Measurements from ENCODE around the gene ASXL2. TPM values are rescaled to one million over a fixed set of nuclear protein-coding genes. Genes with fewer than 3 reads are reported as not detected.

The ASXL2 gene
- polyA plus RNA-seq, 3 donors = 3.6 to 13.4 (median 7.1) TPM

- no peak for DNase-seq
- H3K4me2 ChIP-seq (replicated peaks; ENCODE audit: extremely low read depth, low read length, poor library complexity, severe bottlenecking) = no peak overlapping the region
- 67% methylated on average over 1 of the region's 1 CpG for WGBS (ENCODE audit: insufficient coverage)
- H3K4me3 ChIP-seq (replicated peaks in 1 of 3; ENCODE audit: low read depth in 2 of 3, low read length in 3 of 3) = no peak overlapping the region
- Mint-ChIP-seq H3K36me3 (no peaks in the 10 kb centered on the region), H3K27ac (peak overlapping the region in 1 of 7 donors; percentile 22), H3K4me3 (no peak overlapping the region), H3K27me3 (ENCODE audit: low read depth in 3 of 3) (peaks cover 0 to 3% (median 2%) of the 10 kb centered on the region in 3 donors), H3K4me1 (peaks cover 9% of the 10 kb centered on the region), H3K9me3 (peaks cover 0 to 2% (median 0%) of the 10 kb centered on the region in 7 donors)
- H3K27ac ChIP-seq (ENCODE audit: low read depth in 1 of 2, low read length in 2 of 2) = no peak overlapping the region
- no peak overlapping the region for H3K9ac ChIP-seq (ENCODE audit: insufficient read depth, low read length, poor library complexity, severe bottlenecking)
- H3K9me3 ChIP-seq (replicated peaks in 1 of 2; ENCODE audit: control insufficient read depth in 1 of 2, insufficient read depth in 1 of 2, low read length in 2 of 2) = no peaks in the 10 kb centered on the region
- TF ChIP-seq, protein P1, sequence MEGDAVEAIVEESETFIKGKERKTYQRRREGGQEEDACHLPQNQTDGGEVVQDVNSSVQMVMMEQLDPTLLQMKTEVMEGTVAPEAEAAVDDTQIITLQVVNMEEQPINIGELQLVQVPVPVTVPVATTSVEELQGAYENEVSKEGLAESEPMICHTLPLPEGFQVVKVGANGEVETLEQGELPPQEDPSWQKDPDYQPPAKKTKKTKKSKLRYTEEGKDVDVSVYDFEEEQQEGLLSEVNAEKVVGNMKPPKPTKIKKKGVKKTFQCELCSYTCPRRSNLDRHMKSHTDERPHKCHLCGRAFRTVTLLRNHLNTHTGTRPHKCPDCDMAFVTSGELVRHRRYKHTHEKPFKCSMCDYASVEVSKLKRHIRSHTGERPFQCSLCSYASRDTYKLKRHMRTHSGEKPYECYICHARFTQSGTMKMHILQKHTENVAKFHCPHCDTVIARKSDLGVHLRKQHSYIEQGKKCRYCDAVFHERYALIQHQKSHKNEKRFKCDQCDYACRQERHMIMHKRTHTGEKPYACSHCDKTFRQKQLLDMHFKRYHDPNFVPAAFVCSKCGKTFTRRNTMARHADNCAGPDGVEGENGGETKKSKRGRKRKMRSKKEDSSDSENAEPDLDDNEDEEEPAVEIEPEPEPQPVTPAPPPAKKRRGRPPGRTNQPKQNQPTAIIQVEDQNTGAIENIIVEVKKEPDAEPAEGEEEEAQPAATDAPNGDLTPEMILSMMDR (IDR thresholded peaks at IDR 0.05) = no peak
- peak overlapping the region; percentile 29 for H2AFZ ChIP-seq (ENCODE audit: insufficient read depth, low read depth, low read length, poor library complexity, severe bottlenecking)
- no peaks in the 10 kb centered on the region for H3K79me2 ChIP-seq (ENCODE audit: insufficient read depth, low read length)
- H3K4me1 ChIP-seq (ENCODE audit: control insufficient read depth in 1 of 2, insufficient read depth in 2 of 2, low read length in 2 of 2) = peaks cover 8 to 16% of the 10 kb centered on the region in 2 donors
- H3K27me3 ChIP-seq (ENCODE audit: control insufficient read depth in 2 of 2, insufficient read depth in 2 of 2, low read length in 2 of 2) = no peaks in the 10 kb centered on the region
- no peaks in the 10 kb centered on the region for H4K20me1 ChIP-seq (ENCODE audit: insufficient read depth, low read length)
- intact Hi-C loops (cut with micrococcal nuclease) = no loop called here
- H3K36me3 ChIP-seq (replicated peaks in 1 of 2; ENCODE audit: control insufficient read depth in 1 of 2, insufficient read depth in 2 of 2, low read length in 2 of 2) = no peaks in the 10 kb centered on the region
These were observed 163.5 kb downstream of the ASXL2 start for GRCh38 chr2:25714740-25715139.

DNA sequence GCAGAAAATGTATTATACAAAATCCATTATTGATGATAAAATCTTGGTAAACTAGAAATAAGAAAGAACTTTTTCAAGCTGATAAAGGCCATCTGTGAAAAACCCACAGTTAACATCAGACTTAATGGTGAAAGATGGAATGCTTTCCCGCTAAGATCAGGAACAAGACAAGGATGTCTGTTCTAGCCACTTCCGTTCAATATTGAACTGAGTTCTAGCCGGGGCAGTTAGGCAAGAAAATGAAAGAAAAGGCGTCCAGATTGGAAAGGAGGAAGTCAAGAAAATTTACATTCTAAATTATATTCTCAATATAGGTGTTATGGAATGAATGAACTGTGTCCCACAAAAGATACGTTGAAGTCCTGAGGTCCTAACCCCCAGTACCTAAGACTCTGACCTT, 165.8 kb downstream of the ASXL2 start:
- Histone ChIP-seq H3K9ac (ENCODE audit: insufficient read depth, low read length, poor library complexity, severe bottlenecking) (peak overlapping the region; percentile 61), H3K27ac (ENCODE audit: low read depth in 1 of 2, low read length in 2 of 2) (peak overlapping the region in 1 of 2 donors; percentile 81), H3K9me3 (replicated peaks in 1 of 2; ENCODE audit: control insufficient read depth in 1 of 2, insufficient read depth in 1 of 2, low read length in 2 of 2) (no peaks in the 10 kb centered on the region), H3K27me3 (ENCODE audit: control insufficient read depth in 2 of 2, insufficient read depth in 2 of 2, low read length in 2 of 2) (no peaks in the 10 kb centered on the region), H3K4me2 (replicated peaks; ENCODE audit: extremely low read depth, low read length, poor library complexity, severe bottlenecking) (peak overlapping the region; percentile 82), H3K4me3 (replicated peaks in 1 of 3; ENCODE audit: low read depth in 2 of 3, low read length in 3 of 3) (peak overlapping the region in 2 of 3 experiments; percentile 77 to 95), H3K4me1 (ENCODE audit: control insufficient read depth in 1 of 2, insufficient read depth in 2 of 2, low read length in 2 of 2) (peaks cover 8 to 16% of the 10 kb centered on the region in 2 donors), H2AFZ (ENCODE audit: insufficient read depth, low read depth, low read length, poor library complexity, severe bottlenecking) (peak overlapping the region; percentile 90), H4K20me1 (ENCODE audit: insufficient read depth, low read length) (no peaks in the 10 kb centered on the region), H3K79me2 (ENCODE audit: insufficient read depth, low read length) (no peaks in the 10 kb centered on the region), H3K36me3 (replicated peaks in 1 of 2; ENCODE audit: control insufficient read depth in 1 of 2, insufficient read depth in 2 of 2, low read length in 2 of 2) (no peaks in the 10 kb centered on the region)
- no CpG with 5 or more reads among the region's 5 CpGs for WGBS (ENCODE audit: insufficient coverage)
- Mint-ChIP-seq H3K27me3 (ENCODE audit: low read depth in 3 of 3) (peaks cover 0 to 3% (median 0%) of the 10 kb centered on the region in 3 donors), H3K4me3 (peak overlapping the region; percentile 84 to 99), H3K4me1 (peaks cover 9% of the 10 kb centered on the region), H3K27ac (peak overlapping the region in 1 of 7 donors; percentile 90), H3K36me3 (no peaks in the 10 kb centered on the region), H3K9me3 (peaks cover 0 to 5% (median 0%) of the 10 kb centered on the region in 7 donors)
- intact Hi-C loops (cut with micrococcal nuclease) = no loop called here
- peak in 2 of 3 donors; percentile 14 to 22 for DNase-seq
- TF ChIP-seq, protein P1 (IDR thresholded peaks at IDR 0.05) = no peak
